Activated CD4-positive, alpha-beta T cell treated with anti-CD3 and anti-CD28 coated beads, Interleukin-2, Interleukin-4, amounts not matched to agents 100 ng/mL and 50 ng/mL, durations not matched to agents 16 hours and 8 hours (primary cell): ENCODE results near the gene ADAM8.
A peak's percentile ranks its signal among the peaks of the same experiment; 100 is the strongest.

ENCODE experiments used
- DNase-seq: peaks from one replicate; pipeline ENCODE4 v3.0.0-alpha.2; 2020; ENCODE audit warnings: low spot score

Gene ADAM8

DNA sequence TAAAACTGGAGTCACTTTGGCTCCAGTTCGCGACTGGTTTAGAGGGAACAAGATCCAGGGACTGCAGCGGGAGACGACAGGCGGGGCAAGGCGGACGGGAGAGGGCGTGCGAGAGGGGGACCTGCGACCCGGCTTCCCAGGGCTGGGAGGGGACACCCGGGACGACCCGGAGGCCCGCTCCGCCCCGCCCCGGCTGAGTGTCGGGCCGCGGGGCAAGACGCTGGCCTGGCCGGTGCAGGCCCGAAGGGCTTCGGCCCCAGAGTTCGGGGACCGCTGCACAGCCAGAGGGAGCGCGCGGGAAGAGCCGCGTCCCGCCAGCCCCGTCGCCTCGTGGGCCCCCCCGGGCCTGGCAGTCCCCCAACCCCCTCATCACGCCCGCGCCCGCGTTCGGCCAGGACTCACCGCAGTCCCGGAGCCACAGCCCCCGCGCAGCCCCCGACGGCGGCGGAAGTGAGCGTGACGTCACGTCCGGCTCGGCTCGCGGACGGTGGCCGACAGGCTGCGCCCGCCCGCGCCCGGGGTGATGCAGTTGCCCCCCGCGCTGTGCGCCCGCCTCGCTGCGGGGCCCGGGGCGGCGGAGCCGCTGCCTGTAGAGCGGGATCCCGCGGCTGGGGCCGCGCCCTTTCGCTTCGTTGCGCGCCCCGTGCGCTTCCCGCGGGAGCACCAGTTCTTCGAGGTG, 31.9 kb upstream of the ADAM8 start, which contains the start of the genes TUBGCP2 and ZNF511:
Gene TUBGCP2, minus strand, starts transcription at position 452 of the 679 bp plus-strand sequence. CDS start 5,931 bp downstream, outside the sequence.
Gene ZNF511, plus strand, starts transcription at position 494 of the 679 bp plus-strand sequence. Its CDS starts 30 bp downstream, at position 524.
- DNase-seq: peak; percentile 83

DNA sequence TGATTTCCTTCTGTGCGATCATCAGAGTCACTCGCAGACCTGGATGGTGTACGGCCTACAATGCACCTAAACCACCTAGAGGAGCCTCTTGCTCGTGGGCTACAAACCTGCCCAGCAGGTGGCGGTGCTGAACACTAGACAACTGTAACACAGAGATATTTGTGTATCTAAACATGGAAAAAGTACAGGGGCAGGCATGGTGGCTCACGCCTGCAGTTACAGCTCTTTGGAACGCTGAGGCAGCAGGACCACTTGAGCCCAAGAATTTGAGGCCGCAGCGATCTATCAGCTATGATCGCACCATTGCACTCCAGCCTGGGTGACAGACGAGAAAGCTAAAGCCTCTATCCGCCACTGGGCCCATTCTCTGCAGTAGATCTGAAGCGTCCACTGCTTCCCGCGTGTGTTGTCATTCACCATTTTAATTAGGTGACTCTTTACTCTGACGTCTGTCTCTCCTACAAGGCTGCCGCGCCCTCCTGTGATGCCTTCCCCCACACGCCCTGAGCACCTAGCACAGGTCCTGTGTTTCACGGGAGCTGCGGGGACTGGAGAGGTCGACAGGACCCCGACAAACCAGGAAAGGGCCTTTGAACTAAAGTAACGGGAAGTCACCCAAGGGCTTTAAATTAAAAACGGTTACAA, 31.2 kb upstream of the ADAM8 start:
- peak; percentile 86 for DNase-seq

DNA sequence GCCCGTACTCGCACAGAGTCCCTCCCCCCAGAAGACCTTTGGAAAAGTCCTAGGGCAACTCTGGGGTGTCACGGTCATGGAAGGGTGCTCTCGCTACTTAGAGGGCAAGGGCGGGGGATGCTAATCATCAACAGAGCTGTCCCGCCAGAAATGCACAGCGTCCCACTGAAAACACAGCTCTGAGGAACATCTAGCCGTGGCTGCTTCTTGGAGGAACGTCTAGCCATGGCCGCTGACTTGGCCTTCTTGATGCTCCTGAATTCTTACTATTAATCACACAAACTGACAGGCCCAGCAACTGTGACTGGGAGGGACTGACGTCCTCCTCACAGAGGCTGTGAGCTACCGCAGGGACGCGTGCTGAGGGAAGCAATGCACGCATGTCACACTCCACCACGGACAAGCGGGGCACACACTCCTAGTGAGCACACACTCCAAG, 30.3 kb upstream of the ADAM8 start:
- no peak for DNase-seq

DNA sequence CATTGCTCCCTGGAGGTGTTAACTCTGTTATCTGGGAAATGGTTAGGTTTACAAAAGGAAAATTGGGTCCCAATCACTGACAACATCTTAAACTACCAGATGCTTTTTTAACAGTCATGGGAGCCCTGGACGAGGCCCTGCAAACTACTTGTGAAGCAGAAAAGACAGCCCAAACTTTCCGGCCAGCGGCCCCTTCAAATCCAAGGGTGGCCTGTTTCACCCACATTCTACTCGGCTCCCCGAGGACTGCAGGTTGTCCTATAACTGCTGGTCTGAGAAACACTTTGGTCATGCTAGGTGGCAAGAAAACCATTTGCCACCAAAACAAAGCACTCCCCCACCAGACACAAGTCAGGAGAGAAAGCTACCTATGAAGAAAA, 29.4 kb upstream of the ADAM8 start:
- no peak for DNase-seq

DNA sequence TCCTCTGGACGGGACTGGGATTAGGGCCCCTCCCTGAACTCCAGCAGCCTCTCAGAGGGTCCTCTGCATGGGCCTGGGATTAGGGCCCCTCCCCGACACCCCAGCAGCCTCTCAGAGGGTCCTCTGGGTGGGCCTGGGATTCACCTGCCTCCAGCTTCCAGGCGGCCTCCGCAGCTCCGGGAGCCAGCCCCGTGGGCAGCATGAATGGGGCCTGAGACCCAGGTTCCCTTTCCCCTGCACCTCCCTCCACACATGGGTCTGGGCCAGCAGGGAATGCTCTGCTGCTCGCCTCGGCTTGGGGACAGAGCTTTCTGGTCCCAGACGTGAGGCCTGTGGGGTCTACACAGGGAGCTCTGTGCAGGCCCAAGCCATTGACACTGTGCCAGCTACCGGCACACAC, 26.5 kb upstream of the ADAM8 start:
- no peak for DNase-seq

DNA sequence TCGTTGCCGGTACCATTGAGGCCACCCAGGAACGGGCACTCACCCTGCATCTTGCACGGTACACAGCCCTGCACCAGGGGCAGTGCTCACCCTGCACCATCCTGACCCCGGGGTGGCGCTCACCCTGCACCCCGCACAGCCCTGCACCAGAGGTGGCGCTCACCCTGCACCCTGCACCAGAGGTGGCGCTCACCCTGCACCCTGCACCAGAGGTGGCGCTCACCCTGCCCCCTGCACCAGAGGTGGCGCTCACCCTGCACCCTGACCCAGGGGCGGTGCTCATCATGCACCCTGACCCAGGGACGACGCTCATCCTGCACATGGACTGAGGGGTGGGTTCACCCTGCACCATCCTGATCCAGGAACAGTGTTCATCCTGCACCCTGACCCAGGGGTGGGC, 25.6 kb upstream of the ADAM8 start:
- no peak for DNase-seq

DNA sequence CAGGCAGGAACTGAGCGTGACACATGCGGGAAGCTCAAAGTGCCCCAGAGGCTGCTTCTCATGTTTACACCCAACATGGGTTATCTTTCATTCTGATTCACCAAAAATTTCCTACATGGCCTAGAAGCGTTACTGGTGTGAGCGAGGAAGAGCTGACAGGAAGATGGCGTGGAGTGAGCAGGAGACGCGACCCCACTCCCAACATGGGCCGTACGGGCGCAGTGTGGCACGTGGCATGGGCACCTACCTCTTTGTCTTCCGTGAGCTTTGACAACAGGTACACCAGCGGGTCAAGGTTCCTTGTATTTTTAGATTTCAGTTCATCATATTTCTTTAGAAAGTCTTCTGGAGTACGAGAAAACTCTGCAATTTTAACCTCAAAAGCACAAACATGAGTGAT, 23.1 kb upstream of the ADAM8 start:
- DNase-seq: no peak

DNA sequence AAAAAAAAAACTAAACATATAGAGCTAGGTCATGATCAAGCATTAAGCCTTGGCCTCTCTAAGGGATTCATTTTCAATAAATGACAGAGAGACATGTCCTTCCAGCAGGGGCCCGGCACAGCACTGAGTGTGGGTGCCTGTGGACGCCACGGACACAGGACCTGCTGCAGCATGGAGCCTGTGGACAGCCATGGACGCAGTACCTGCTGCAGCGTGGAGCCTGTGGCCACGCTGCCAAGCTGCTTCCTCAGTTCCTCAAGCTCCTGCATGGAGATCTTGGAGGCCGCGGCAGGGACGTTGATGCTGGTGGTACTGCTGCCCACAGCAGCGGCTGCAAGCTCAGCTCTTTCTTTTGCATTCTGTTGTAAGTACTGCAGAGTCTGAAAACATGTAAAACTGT, 22.6 kb upstream of the ADAM8 start:
- DNase-seq: no peak

DNA sequence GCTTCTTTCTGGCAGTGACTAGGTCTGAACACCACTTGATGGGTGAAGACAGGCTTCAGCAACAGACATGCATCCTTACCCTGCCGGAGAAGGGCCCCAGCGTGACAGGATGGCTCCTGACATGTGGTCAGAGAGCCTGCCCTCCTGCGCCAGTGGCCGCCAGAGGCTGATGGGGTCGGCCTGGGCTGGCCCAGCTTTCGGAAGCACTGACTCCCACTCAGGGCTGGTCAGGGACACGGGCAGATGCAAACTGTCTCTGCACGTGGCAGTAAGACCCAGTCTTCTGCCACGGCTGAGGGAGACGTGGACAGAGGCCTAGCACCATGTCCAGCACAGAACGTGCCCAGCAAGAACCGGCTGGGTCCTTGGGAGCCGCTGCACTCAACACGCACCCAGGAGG, 21.8 kb upstream of the ADAM8 start:
- no peak for DNase-seq

DNA sequence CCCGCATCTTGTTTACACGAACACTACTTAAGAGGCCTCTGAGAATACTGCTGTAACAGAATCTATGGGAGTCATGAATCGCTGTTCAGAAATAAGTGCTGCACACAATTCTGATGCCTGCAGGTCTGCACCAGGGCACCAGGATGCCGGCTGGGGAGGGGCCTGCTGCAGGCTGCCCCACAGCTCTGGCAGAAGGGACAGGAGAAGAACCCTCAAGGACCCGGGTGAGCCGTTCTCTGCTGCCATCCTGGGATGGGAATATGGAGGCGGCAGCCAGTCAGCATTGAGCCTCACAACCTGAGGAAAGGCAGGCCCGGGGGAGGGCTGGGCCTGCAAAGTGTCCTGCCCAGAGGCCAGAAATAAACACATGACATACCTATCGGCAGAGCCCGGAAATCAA, 20.8 kb upstream of the ADAM8 start:
- DNase-seq: no peak

DNA sequence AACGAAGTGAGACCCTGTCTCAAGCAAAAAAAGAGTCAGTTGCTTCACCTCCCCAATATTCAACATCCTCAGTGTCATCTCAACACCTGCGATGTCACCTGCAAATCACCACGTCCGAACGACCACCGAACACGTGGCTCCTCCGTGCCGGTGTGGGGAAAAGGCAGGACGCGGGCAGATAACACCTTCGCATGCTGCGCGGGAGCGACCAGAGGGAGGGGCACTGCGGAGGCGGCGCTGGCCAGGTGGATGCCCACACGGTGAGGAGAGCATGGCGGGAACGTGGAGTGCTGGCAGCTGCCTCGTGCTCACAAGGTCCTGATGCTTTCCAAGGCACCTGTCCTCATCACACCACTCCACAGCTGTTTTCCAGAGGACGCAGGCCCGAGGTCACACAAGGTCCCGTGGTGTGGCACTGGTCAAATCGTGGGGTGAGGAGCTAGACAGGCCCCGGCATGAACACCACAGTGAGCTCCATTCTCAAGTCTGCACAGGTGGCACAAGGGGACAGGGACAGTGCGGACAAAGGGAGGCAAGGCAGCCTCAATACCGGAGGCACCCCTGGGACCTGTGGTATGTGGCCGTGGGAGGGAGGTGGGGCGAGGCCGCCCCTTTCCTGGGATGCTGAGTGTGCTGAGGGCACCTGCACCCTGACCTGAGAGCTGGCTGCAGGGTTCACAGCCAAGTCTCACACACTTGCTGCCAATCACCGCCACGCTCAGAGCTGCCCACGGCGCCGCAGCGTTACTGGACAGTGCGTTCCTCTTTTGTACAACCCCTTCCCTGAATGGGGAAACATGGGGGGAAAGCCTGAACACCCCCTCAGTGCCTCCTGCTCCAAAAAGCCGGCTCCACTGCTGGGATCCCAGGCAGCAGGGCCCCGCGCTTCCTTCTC, 19.0 kb upstream of the ADAM8 start:
- DNase-seq: no peak

DNA sequence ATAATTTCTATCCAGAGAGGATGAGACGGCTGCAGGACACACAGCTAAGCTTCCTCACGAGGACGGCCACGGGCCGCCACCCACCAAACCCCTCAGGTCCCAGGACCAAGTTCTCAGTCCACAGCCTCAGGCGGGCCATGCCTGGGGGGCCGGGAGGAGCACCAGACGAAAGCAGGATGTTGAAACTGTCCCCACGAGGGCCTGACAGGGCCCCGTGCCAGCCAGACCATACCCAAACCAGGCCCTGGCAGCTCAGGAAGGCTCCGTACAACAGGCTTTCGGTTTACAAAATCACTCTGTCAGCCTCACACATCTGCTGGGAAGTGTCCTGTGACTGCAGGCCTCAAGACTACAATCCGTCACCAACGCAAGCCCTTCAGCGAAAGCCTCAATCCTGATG, 17.5 kb upstream of the ADAM8 start:
- DNase-seq: no peak

DNA sequence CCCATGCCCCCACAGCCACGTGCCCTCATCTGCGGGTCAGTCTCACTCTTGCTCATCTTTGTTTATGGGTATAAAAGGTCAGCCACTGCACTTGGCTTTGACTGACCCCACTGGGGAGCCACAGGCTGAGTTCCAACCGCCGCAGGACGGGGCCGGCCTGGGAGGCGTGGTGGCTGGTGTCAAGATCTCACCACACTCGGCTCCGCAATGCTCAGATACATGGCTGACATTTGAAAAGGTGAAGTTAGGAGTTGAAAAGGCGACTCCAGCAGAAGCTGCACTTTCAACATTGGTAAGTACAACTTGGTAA, 17.1 kb upstream of the ADAM8 start:
- no peak for DNase-seq

DNA sequence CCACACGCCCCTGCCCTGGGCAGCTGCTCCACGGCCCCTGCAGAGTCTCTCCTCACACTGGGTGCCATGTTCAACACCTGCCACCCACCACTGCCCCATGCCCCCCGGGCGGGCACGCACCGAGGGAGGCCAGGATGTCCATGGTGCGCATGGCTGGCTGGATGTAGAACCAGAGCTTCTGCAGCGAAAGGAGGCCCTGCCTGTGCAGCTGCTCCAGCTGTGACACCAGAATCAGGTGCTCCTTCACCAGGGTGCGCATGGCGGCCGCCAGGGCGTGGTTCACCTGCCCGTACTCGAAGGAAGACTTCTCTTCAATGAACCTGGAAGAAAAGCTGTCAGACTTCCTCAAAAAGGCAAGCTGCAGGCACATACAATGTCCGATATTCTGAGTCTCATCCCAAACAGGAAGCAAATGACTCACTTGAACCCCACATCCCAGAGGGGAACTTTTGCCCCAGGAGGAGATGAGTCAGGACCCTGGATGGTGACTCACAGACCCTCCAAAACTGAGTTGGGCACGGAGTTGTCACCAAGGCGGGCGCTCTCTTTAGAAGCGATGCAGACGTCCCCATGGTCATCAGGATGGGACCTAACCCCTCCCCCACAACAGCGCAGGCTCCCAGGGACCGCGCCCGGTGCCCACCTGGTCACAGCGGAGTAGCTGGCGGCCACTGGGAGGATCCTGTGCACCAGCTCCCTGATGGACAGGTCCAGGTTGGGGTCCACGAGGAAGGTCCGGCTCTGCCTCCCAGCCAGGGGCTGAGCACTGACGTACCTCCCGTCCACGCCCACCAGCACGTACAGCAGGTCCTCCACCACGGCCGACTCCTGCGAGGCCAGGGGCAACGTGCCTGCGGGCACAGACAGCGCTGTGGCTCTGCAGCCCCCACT, 16.5 kb upstream of the ADAM8 start:
- DNase-seq: no peak

DNA sequence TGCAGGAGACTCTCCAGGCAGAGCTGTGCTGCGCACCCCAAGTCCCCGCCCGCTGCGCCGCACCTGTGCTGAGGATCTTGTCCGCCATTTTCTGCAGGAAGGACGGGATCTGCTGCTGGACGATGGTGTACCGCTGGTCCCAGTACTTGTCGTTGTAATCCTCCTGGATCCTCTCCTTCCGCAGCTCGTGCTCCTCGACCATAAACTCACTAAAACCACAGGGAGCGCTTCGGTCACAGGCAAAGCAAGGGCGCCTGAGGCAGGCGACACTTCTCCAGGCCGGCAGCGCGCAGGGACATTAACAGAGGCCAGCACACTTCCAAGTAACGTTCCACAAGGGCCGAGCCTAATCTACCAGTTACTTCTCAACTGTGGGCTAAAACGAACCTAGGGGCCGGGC, 13.1 kb upstream of the ADAM8 start:
- no peak for DNase-seq

DNA sequence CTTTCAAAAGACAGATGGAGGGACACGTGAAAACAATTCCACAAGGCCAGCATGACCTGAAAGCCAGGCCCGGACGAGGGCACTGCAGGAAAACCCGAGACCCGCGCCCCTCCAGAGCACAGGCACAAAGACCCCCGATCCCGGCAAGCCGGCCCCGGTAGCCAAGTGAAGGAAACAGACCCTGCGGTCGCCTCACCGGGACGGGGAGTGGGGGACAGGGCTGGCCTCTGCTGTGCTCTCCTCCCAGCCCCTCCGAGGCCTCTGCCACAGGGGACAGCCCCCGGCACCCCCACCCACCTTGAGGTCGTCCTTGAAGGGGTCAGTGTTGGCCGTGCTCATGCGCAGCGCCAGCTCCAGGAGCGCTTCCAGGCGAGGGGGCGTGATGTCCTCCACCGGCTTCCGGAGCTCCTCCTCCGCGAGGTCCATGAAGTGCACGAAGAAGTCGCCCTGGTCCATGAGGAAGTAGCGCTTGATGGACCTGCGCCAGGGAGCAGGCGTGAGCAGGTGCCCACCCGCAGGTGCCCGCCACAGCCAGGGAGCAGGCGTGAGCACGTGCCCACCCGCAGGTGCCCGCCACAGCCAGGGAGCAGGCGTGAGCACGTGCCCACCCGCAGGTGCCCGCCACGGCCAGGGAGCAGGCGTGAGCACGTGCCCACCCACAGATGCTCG, 11.3 kb upstream of the ADAM8 start:
- DNase-seq: no peak

DNA sequence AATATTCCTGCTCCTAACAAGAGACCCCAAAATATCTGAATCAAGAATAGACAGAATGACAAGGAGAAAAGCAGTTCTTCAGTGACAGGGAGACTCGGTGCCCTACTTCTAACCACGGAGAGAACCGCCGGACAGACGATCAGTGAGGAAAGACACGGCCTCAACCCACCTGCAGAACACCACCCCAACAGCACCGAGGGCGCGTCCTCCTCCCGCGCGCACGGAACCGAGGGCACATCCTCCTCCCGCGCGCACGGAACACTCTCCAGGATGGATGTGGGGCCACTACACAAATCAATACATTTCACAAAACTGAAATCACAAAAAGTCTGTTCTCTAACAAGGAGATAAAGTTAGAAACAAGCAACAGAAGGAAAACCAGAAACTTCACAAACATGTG, 9.7 kb upstream of the ADAM8 start:
- no peak for DNase-seq

DNA sequence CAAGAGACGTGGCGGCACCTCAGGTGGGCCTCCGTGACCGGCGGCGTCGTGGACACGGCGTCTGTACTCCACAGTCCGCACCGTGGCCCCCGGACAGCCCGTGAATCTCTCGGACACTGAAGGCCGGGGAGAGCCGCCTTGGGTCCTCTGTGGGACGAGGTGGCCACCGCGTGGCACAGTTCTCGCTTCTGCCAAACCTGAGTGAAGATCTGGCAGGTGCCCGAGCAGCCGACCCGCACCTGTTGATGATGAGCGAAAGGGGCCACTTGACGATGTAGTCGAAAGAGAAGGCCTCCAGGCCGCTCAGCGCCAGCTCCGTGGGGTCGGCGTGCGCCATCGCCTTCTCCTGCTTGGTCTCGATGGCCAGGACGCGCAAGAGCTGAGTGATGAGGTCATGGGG, 8.5 kb upstream of the ADAM8 start:
- no peak for DNase-seq

DNA sequence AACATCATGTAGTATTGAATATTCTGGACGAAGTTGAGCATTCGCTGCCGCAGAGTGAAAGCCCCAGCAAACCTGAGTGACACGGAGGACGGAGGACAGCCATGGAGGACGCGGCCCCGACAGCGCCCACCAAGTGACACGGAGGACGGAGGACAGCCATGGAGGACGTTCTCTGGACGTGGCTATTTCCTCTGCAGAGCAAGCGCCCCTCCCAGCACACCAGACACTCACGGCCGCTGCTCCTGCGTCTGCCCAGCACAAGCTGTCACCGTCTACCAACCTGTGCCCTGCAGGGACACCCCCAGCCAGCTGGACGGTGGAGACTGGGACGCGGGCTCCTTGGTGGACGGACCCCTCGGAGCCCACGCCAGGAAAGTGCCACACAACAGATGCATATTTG, 7.3 kb upstream of the ADAM8 start:
- DNase-seq: no peak

DNA sequence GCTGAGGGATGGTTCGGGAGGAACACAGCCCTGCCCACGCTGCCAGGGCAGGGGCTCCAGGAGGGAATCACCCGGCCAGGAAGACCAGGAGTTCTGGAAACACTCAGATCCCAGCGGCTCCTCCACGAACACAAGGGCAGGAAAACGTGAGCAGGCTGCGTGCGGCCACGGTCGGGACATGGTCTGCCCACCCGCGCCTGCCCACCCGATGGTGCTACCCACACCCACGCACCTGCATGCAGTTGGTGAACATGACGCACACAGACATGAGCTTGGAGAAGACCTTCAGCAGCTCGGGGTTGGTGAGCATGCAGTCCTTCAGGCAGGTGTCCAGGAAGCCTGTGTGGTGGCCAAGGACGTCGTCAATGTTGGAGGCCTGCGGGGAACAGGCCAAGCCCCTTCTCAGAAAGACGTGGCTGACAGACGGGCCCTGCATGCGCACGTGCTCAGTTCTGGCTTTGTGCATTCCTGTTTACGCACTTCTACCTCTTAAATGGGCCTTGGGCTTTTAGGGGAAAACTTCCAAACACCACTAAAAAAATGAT, 6.2 kb upstream of the ADAM8 start:
- DNase-seq: no peak
